NCI-H2227 treated with DMSO at 0.1 percent for 48 hours (cell line): ENCODE data around the gene CIB2.

Source experiments
- DNase-seq: peaks from one replicate; lab custom pipeline; 2025; lab: John Stamatoyannopoulos, UW

CIB2 gene

DNA sequence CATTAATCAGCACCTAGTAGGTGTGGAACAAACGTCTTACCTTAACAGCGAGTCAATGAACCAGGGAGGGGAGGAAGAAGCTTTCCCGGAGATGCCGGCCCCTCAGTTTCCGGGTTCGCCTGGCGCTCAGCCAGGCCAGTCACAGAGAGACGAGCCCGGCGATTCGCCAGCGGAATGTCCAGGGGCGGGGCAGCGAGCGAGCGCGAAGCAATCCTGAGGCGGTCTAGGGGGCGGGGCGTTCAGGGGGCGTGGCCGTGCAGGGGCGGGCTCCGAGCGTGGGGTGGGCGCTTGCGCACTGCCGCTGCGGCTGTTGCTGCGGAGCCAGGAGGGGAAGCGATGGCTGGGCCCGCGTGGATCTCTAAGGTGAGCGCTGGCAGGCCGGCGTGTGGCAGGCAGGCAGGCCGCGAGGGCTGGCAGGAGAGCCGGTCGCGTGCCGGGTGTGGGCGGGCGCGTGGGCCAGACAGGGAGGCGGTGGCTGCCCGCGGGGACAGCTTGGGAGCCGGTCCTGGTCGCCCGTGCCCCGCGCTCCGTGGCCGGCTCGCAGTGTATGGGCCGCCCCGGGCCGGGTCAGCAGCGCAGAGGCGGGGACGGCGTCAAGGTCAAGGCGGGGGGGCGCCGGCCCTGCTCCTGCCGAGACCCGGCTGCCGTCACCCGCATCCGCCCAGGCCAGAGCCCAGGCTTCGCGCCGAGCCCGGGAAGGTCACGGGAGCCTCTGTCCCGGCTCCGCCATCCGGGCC is 18.0 kb upstream of the CIB2 start, which contains the start of gene IDH3A:
TSS of gene IDH3A (plus strand) at position 295 of the 737 bp plus-strand sequence. CDS start at position 337, 42 bp downstream.
- DNase-seq = peak; percentile 94

DNA sequence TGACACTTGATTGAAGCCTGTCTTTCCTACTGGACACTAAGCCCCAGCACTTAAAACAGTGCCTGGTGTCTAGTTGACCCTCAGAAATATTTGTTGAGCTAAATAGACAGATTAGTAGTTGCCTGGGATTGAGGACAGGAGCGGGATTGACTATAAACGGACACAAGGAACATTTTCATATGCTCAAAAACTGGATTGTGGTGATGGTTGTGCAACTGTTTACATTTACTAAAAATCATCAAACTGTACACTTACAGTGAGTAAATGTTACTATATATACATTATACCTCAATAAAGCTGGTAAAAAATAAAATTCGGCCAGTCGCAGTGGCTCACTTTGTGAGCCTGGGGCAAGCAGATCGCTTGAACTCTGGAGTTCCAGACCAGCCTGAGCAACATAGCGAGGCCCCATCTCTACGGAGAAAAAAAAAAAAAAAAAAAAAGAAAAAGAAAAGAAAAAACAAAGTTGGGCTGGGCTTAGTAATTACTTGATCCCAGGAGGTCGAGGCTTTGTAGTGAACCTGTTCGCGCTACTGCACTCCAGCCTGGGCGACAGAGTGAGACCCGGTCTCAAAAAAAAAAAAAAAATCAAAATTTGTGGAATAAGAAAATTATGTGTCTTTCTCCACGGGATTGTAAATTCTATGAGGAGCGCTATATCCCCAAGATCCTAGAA is 17.3 kb upstream of the CIB2 start:
- no peak for DNase-seq

DNA sequence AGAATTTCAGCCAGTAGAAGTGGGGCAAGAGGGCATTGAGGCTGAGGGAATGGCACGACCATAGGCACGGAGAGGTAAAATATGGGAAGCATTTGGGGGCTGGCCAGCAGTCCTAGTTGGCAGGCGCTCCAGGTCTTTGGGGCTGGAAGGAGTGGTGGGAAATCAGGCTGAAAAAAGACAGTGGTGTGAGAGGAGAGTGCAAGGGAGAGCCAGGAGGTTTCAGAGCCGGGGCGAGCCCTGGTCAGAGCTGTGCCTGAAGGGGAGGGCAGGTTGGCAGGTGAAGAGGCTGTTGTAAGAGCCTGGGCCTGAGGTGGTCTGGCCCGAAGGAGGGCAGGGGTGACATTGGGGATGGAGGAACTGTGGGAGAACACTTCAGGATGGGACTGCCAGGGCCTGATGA is 16.3 kb upstream of the CIB2 start:
- no peak for DNase-seq

DNA sequence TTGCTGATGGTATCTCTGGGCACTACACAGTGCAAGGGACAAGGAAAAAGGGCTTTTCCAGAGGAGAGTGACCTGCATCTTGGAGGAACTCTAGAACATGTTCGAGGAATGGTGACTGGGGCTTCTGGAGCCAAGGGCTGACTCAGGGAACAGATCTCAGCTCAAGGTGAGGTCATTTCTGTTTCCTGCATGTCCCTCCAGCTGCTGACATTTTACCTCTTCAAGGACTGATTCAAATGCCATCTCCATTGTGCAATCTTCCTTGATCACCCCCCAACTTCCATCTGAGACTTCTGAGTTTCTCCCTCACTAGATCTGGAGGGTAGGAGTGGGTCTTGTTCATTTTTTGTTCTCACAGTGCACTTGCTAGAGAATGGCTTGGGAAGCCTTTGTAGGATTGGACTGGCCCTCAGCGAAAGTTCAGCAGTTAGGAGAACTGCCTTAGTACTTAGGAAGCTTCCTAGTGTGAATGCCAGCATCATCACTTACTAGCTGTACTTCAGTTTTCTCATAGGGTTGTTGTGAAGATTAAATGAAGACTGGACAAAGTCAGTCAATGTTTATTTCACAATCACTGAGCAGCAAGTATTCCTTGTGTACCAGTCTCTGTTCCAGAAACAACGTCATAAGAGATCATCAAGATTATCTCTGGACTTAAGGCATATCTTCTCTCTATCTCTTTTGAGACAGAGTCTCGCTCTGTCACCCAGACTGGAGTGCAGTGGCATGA is 15.3 kb upstream of the CIB2 start:
- no peak for DNase-seq

DNA sequence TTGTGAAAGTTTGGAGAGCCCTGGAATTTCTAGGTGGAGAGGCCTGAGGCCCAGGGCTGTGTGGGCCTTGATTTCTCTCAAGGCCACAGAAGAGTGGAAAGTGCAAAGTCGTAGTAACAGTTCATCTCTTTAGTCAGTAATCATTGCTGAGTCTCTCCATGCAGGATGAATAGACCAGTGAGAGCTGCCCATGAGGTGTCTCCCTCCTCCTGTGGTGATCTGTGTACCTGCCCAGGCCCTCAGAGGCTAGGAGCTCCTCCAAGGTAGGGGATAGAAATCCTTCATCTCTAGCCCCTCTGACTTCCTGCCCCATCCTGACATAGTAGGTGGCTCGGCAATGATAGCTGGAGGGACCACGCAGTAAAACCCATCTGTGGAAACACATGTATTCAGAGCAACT is 11.1 kb upstream of the CIB2 start:
- DNase-seq = no peak

DNA sequence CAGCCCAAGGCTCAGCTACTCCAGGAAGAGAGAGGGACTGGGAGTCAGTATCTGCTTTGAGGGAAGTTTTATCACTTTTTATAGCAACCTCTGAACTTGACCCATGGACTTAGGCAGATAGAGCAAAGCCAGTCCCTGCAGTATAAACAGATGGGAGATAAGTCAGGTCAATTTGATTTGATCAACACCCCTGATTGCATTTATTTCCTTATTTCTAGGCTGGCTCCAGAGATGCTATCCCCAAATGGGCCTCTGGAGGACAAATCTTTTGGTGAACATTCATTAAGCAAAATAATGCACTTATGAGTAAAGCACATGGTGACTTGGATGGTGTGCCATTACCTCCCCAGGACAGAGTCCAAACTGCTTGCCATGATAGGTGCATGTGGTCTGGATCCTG is 9.0 kb upstream of the CIB2 start:
- DNase-seq = no peak

DNA sequence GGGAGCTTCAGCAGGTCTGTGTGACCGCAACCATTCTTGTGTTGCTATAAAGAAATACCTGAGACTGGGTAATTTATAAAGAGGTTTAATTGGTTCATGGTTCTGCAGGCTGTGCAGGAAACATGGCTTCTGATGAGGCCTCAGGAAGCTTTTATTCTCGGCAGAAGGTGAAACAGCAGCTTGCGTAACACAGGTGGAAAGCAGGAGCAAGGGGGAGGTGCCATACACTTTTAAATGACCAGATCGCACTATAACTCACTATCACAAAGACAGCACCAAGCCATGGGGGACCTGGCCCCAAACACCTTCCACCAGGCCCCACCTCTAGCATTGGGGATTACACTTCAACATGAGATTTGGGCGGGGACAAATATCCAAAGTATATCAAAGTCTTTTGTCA is 8.3 kb upstream of the CIB2 start:
- no peak for DNase-seq

DNA sequence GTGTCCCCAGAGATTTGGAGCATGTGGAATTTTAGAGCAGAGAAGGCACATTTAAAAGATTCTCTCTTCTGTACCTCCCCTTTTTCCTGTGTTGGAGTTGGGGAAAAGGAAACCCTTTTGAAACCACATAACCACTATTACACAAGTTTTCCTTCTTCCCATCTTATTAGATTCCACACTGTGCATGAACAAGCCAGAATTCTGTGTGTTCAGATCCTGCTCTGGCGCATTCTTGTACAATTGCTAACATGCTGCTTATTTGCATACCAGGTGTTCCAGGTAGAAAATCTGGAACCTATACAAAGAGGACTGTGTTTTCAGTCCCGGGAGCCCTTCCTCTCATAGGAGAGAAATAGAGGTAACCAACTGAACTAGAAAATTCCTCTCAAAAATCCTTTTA is 2.6 kb upstream of the CIB2 start:
- no peak for DNase-seq

DNA sequence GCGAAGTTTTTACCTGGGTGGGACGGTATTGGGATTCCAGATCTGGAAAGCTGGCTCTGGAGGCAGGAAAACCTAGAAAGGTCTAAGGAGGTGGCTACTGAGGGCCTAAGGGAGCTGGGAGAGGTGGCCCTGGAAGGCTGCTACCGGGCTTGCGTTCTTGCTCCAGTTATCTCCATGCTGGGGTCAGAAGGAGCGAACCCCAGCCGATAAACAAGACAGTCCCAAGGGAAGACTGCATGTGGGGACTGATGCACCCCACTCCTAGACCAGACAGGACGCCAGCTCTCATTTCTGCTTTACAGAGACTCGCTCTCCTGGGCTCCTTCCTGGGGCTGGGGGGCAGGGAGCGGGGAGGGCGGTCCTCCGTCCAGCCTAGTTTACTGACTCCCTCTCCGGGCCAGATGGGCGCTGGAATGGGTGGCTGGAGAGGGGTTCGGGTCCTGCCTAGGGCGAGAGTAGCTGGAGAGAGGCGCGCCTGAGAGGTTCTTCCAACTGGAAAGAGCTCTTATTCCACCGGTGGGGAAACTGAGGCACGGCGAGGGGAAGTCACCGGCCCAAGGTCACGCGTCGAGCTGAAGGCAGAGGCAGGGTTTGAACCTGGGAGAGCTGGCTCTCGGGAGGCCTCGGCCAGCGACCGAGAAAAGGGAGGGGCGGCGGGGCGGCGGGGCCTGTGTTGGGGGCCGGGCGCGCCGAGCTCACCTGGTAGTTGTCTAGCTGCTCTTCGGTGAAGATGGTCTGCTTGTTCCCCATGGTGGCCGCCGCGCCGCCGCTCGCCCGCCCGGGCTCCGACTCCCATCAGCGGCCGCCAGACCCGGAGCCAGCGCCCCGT is 565 bp downstream of the CIB2 start:
- no peak for DNase-seq

DNA sequence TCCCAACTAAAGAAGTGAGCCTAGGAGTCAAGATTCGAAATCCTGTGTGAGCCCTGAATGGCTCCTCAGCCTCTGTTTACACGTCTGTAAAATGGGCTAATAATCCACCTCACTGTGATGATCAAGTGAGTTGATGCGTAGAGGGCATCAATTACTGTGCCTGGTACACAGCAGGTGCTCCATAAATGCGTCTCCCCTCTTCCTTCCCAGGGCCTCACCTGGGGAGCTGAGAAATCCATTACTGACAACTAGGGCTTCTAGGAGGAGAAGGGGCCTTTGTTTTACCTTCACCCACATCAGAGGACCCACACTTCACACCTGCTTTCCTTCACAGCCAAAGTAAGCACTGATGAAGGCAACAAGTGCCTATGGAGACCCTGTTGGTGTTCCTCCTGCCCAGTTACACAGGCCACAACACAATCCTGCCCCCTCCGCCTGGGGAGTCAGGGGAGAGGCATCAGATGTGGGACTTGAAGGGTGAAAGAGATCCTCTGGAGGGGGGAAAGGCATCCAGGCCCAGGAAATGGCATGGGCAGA is 1.4 kb downstream of the CIB2 start:
- no peak for DNase-seq

DNA sequence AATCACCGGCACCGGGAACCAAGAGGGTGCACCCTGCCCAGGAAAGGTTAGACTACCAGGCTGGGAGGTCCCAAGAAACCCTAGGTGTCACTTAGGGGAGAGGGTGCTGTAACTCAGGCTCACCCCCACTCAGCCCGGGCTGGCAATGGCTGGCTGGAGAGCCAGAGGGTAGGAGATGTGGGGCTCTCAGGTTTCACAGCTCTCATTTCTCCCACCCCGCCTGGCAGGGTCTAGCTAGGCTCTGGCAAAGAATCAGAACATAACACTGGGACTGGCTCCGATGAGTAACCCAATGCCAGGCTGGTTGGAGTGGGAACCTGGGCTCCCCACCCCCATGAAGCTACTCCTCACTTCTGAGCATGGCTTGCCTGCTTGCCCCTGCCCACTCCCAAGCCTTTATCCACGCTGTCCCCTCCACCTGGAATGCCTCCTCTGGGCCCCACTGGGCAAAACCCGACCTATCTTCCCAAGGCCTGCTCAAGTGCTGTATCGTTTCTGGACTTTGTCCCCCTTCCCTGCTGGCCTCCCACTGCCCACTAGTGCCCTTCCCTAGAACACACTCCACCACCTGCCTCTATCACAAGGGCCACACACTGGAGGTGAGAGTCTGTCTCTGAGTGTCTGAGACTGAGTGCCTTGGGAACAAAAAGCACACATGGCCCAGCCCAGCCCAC is 2.0 kb downstream of the CIB2 start:
- DNase-seq = no peak

DNA sequence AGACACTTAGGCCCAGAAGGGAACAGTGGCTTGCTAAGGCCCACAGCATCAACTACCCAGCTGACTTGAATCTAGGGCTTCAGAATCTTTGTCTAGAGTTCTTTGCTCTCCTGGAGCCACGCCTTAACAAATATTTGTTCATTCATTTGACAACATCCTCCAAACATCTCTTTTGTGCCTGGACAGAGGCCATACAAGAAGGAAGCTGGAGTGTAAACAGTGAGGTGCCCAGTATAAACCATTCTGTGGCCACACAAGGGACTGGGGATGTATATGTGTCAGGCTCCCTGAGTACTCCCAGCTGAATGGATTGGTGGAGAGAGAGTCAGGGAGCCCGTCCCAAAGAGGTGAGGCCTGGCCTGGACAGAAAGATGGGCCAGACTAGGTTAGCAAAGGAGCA is 3.4 kb downstream of the CIB2 start:
- no peak for DNase-seq

DNA sequence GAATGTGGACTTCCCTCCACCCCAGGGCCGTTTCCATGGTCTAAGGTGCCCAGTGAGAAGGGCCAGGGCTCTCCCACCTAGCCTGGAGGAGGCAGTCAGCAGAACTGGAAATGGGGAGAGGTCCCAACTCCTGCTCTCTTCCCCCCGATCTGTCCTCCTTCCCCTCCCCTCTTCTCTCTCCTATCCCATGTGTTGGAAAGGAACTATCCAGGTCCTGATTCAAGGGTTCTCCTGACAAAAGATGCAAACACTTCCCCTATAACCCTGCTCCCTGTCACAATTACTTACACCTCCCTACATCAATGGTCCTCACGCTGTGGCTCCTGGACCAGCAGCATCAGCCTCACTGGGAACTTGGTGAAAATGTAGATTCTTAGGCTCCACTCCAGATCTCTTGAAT is 6.0 kb downstream of the CIB2 start:
- DNase-seq = no peak

DNA sequence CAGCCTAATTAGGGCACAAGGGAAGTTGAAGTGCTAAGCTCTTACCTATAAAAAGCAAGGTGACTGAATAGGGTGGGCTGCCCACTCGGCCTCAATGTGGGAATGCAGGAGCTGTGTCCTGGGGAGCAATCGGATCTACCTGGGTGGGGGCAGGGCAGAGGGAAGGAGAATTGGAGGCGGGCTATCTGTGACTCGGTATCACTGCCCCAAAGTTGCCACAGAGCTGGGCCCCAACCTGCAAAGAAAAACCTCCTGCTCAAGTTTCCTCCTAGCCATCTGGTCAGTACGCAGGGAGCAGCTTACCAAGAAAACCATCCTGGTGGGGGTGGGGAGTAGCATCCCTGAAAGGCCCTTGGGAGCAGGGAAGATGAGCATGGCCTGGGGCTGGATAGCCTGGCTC is 10.7 kb downstream of the CIB2 start:
- no peak for DNase-seq

DNA sequence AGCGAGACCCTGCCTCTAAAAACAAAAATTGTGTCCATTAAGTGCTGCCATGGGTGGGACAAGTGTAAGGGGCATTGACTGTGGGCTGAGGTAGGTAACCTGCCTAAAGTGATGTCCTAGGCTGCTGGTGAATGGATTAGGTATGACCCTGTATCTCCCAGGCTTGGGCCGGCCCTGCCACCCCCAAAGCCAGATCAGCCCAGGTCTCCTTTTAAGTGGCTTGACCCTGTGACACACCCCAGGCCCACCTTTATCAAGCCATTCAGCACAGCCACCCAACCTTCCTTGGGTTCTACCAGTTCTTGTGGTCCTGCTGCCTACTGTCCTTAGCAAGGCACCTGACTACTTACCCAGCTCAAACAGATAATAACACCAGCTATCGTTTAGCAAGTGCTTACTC is 18.7 kb downstream of the CIB2 start:
- no peak for DNase-seq

DNA sequence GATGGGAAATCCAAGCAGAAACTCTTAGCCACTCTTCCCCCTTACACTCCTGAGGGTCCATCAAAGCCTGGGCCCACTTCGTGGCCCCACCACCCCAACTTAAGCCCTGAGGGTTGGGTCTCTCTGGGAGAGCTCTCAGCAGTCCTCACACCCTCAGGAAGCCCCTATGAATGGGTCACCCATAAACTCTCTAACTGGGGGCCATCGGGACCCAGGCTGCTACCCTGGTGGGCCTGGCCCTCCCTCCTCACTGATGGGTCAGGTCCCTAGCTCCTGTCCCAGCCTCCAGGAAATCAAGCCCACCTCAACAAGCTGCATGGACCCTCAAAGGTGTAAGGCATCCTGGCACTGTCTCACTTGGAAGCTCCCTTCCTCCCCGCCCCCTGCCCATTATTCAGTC is 19.5 kb downstream of the CIB2 start:
- DNase-seq = no peak

DNA sequence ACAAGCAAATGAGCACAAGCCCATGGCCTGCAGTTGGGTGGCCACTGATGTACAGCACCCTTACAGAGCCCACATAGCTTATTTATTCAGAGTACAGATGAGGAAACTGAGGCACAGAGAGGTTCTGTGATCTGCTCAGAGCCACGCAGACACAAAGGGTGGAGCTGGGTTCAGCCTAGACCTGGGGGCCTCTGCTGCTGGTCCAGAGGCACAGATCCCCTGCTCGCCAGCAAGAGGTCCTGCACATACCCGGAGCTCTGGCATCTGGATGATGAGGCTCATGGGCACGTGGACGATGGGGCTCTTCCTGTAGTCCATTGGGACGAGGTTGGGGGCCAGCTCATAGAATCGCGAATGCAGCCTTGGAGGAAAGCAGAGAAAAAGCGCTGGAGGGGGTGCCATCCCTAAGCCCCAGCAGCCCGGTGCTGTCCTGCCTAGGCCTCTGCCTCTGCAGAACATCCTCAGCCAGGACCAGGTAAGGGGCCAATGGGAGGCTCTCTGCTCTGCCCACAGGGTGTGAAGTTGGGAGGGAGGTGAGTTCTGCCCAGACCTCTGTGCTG is 20.2 kb downstream of the CIB2 start:
- DNase-seq = no peak

DNA sequence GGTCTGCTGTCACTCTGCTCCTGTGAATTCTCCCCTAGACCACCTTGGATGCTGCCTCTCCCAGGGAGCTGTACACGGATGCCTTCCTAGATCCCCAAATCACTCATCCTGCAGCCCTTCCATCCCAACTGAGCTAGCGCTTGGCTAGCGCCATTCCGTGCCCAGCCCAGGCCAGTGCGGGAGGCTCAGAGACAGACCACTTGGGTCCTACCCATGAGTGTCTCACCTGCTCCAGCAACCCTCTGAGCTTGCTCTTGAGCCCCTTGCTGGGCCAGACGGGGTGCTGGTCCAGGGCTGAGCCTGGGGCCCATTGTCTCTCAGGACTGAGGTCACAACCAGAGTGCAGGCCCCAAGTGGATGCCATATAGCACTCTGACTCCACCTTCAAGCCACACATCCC is 21.1 kb downstream of the CIB2 start:
- DNase-seq = no peak

DNA sequence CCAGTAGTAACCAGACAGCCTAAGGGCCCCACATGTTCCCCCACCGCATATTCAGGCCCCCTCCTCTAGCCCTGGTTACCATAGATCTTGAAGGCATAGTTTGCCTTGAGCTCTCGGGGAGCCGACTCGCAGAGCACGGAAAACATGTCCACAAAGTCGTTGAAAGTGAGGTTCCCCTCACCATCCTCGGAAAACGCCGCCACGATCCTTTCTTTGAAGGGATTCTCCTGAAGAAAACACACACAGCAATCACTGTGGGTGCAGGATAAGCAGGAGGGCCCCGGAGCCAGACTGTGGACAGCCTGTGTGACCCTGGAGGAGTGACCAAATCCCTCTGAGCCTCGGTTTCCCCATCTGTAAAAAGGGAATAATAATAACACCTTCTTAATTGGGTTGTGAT is 22.1 kb downstream of the CIB2 start:
- DNase-seq = no peak

DNA sequence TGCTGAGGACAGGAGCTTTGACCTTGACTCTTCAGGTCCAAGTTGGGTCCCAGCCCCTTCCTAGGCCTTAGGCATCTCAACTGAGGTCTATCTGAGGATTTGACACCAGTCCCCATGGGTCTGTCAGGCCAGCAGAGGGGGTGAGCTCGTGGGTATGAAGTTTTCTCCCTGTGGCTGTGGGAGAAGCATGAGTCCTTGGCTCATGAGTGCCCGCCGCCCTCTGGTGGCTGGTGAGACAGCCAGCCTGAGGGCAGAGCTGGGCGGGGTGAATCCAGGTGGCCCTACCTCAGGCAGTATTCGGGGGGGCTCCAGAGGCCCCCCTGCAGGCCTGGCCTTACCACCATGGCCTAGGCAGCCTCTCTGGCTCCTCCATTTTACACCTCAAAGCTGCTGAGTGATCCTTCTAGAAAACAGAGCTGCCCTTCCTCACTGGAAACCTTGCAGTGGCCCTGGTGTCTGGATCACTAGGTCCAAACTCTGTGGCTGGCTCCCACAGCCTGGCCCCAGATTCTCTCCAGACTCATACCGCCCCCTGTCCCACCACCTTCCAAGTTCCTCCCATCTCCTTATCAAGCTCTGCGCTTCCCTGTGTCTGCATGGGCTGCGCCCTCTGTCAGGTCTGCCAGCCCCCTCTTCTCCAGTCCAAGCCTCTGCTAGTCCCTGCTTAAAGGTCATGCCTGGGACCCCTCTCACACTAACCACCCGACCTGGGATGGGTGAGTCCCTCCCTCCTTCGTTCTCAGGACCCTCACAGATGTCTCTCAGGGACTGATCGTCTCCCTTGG is 22.8 kb downstream of the CIB2 start:
- DNase-seq = peak; percentile 13
